Activated CD4-positive, CD25-positive, alpha-beta regulatory T cell (primary cell): Measurements from ENCODE around the gene CFAP298.
A peak's percentile ranks its signal among the peaks of the same experiment; 100 is the strongest.
"Not testable (repeated sequence)": the region's sequence is repeated elsewhere in the genome, so short reads cannot be mapped to it uniquely, and the experiment has no call there.

ENCODE experiments used
- DNase-seq, 4 experiments: peaks; one replicate each; lab custom pipeline; 2025; lab: John Stamatoyannopoulos, UW

Gene CFAP298

GRCh38 chr21:32612075-32612998 is at the start of gene CFAP298:
CFAP298 (minus strand) TSS chr21:32612377; CDS start chr21:32612243, 134 bp downstream.
- DNase-seq = peak; percentile 65 to 78 (median 76)

GRCh38 chr21:32661026-32661782 is 49.0 kb upstream of the CFAP298 start:
- not testable (repeated sequence) for DNase-seq

- DNase-seq = no peak
These were observed 46.3 kb upstream of the CFAP298 start for GRCh38 chr21:32658524-32658923.

GRCh38 chr21:32653326-32653901 is 41.2 kb upstream of the CFAP298 start:
- no peak for DNase-seq

GRCh38 chr21:32648165-32648564 is 36.0 kb upstream of the CFAP298 start:
- no peak for DNase-seq

- DNase-seq = no peak
These were observed 33.3 kb upstream of the CFAP298 start for GRCh38 chr21:32645261-32646182.

- no peak for DNase-seq
These were observed 29.8 kb upstream of the CFAP298 start for GRCh38 chr21:32641710-32642698.

- DNase-seq = no peak
These were observed 14.5 kb upstream of the CFAP298 start for GRCh38 chr21:32626621-32627196.

GRCh38 chr21:32618218-32618617 is 6.0 kb upstream of the CFAP298 start:
- DNase-seq = not testable (repeated sequence)

- DNase-seq = no peak
These were observed 1.4 kb upstream of the CFAP298 start for GRCh38 chr21:32613436-32614043.

GRCh38 chr21:32612999-32613337 is 791 bp upstream of the CFAP298 start:
- no peak for DNase-seq

GRCh38 chr21:32611471-32611997 is 643 bp downstream of the CFAP298 start:
- DNase-seq = no peak

GRCh38 chr21:32610940-32611339 is 1.2 kb downstream of the CFAP298 start:
- DNase-seq = not testable (repeated sequence)

GRCh38 chr21:32608851-32609250 is 3.3 kb downstream of the CFAP298 start:
- no peak for DNase-seq

- no peak for DNase-seq
These were observed 6.7 kb downstream of the CFAP298 start for GRCh38 chr21:32605469-32605868.

GRCh38 chr21:32604464-32604863 is 7.7 kb downstream of the CFAP298 start:
- no peak for DNase-seq

- no peak for DNase-seq
These were observed 9.0 kb downstream of the CFAP298 start for GRCh38 chr21:32603131-32603530.

GRCh38 chr21:32602099-32602498 is 10.1 kb downstream of the CFAP298 start:
- no peak for DNase-seq

- no peak for DNase-seq
These were observed 12.7 kb downstream of the CFAP298 start for GRCh38 chr21:32599526-32599925.
